Prostate gland (tissue), 2 donors: ENCODE results near the gene AGBL4. TPM values are rescaled to one million over a fixed set of nuclear protein-coding genes. Genes with fewer than 3 reads are reported as not detected.
A peak's percentile ranks its signal among the peaks of the same experiment; 100 is the strongest.

Source experiments
- DNase-seq: peaks from one replicate; pipeline ENCODE4 v3.0.0-alpha.2; 2019; ENCODE audit warnings: low spot score
- H3K27ac ChIP-seq, 2 donors: fragments of 200-600 bp; sonication (generic); 2 replicates each; pipeline ENCODE4 v1.5.1; 2017 to 2019
- H3K27me3 ChIP-seq: fragments of 200-600 bp; sonication (generic); replicated peaks from 2 replicates; pipeline ENCODE4 v1.5.1; 2019; ENCODE audit not compliant: insufficient read depth
- H3K36me3 ChIP-seq, 2 donors: fragments of 200-600 bp; sonication (generic); 1 replicate in 1 of 2; 2 replicates in 1 of 2; pipeline versions ENCODE4 v1.5.1 to v1.8.1; 2017 to 2019
- H3K4me1 ChIP-seq: fragments of 200-600 bp; sonication (generic); replicated peaks from 2 replicates; pipeline ENCODE4 v1.5.1; 2019
- H3K4me3 ChIP-seq, 2 donors: fragments of 200-600 bp; sonication (generic); 2 replicates each; pipeline ENCODE4 v1.5.1; 2017 to 2019
- H3K9me3 ChIP-seq: fragments of 200-600 bp; sonication (generic); 2 replicates; pipeline ENCODE4 v1.5.1; 2017
- POLR2A ChIP-seq: fragments of 450-650 bp; IDR thresholded peaks from one replicate; pipeline ENCODE4 v1.6.1; 2016; ENCODE audit warnings: antibody characterized with exemption, mild to moderate bottlenecking
- POLR2AphosphoS5 ChIP-seq: sonication (generic); formaldehyde crosslinking; IDR thresholded peaks from one replicate; pipeline ENCODE4 v1.6.1; 2017; ENCODE audit warnings: antibody characterized with exemption
- WGBS: methylation state at CpG from one replicate; pipeline ENCODE4 v1.1.5; 2018; 5-methylcytosine and 5-hydroxymethylcytosine counted together
- intact Hi-C: fragments of 100-400 bp; cut with DNase I; formaldehyde crosslinking; loops from one replicate; pipeline ENCODE4 v1.14.2; 2022
- total RNA-seq, 2 donors: library from RNA; depleted of rRNA; stranded (reverse); fragments of >200 nt; gene quantifications; one replicate each; pipeline ENCODE4 v1.1.0, GENCODE V29; 2016
- TF ChIP-seq, protein P1 (sequence below), 4 experiments: fragments of 200-600 bp in 2 of 4; fragments of 450-650 bp in 2 of 4; sonication (generic) in 2 of 4; IDR thresholded peaks; 1 replicate in 3 of 4; 2 replicates in 1 of 4; pipeline ENCODE4 v1.5.1; 2016 to 2019; ENCODE audit warnings: antibody characterized with exemption in 4 of 4, mild to moderate bottlenecking in 2 of 4, moderate library complexity in 2 of 4

The AGBL4 gene
- total RNA-seq, 2 donors from 2014 or later = 0.82 to 2.7 TPM

DNA sequence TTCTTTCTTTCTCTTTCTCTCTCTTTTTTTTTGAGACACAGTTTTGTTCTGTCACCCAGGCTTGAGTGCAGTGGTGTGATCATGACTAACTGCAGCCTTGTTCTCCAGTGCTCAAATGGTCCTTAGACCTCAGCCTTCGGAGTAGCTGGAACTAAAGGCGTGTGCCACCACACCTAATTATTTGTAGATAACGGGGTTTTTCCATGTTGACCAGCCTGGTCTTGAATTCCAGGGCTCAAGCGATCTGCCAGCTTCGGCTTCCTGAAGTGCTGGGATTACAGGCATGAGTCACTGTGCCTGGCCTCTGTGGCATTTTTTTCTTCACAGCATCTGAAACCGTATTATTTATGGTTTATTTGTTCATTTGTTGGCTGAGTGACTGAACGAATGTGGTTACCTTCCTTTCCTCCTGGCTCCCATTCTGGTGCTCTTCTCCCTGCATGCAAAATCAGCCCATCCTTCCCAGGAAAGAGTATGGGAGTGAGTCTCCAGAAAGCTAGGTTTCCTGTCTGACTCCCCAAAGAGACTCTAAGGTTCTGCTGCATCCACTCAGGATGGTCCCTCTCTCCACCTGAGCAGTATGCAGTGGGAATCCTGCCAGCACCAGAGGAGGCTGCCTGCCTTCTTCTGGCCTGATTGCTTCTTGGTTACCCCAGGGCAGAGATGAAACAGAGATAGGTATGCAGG, 1092.1 kb downstream of the AGBL4 start:
- H3K27me3 ChIP-seq = no peaks in the 10 kb centered on the region
- no peaks in the 10 kb centered on the region for H3K9me3 ChIP-seq
- no peaks in the 10 kb centered on the region for H3K4me1 ChIP-seq
- DNase-seq = peak; percentile 64
- 19% methylated on average over 7 of the region's 7 CpGs for WGBS
- H3K27ac ChIP-seq = no peak overlapping the region
- intact Hi-C loops = no loop called here
- TF ChIP-seq, protein P1, sequence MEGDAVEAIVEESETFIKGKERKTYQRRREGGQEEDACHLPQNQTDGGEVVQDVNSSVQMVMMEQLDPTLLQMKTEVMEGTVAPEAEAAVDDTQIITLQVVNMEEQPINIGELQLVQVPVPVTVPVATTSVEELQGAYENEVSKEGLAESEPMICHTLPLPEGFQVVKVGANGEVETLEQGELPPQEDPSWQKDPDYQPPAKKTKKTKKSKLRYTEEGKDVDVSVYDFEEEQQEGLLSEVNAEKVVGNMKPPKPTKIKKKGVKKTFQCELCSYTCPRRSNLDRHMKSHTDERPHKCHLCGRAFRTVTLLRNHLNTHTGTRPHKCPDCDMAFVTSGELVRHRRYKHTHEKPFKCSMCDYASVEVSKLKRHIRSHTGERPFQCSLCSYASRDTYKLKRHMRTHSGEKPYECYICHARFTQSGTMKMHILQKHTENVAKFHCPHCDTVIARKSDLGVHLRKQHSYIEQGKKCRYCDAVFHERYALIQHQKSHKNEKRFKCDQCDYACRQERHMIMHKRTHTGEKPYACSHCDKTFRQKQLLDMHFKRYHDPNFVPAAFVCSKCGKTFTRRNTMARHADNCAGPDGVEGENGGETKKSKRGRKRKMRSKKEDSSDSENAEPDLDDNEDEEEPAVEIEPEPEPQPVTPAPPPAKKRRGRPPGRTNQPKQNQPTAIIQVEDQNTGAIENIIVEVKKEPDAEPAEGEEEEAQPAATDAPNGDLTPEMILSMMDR (IDR thresholded peaks at IDR 0.05) = no peak
- TF ChIP-seq POLR2AphosphoS5 = peak; percentile 64
- no peak overlapping the region for H3K4me3 ChIP-seq
- no peaks in the 10 kb centered on the region for H3K36me3 ChIP-seq

DNA sequence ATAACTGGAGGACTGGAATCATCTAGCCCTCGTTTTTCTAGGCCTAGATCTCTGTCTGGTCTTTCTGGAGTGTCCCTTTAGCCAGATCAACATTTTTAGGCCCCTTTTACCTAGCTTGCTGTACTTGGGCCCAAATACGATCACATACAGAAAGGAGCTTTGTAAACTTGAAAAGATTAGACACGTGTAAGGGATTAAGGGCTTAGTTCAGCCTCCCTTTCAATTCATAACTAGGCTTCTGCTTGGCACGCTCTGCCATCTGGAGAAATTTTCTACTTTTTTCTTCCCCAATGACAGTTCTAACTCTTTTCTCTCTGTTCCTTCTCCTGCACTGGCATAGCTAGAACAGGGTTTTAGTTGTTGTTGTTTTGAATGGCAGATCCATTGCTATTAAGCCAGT, 1093.7 kb downstream of the AGBL4 start:
- Histone ChIP-seq H3K4me1 (no peaks in the 10 kb centered on the region), H3K36me3 (no peaks in the 10 kb centered on the region), H3K4me3 (no peak overlapping the region), H3K27me3 (no peaks in the 10 kb centered on the region), H3K9me3 (no peaks in the 10 kb centered on the region), H3K27ac (no peak overlapping the region)
- TF ChIP-seq, protein P1 (IDR thresholded peaks at IDR 0.05) = no peak
- TF ChIP-seq POLR2A (no peak), POLR2AphosphoS5 (no peak)
- no peak for DNase-seq
- intact Hi-C loops = no loop called here
- WGBS = 76% methylated on average over 4 of the region's 4 CpGs

DNA sequence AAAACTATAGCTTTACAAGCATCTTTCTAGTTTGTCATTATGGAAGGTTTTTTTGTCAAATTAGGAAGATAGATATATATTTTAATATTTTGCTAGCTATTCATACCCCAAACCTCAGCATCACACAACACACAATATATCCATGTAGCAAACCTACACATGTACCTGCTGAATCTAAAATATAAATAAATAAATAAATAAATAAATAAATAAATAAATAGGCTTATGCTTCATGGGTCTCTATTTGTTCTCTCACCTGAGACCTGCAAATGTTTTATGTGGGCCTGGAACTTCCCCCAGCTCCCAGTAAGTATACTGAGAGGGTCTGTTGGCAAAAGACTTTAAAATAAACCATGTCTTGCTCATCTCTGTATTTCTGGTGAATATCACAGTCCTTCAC, 1099.7 kb downstream of the AGBL4 start:
- intact Hi-C loops = no loop called here
- Histone ChIP-seq H3K27ac (no peak overlapping the region), H3K9me3 (no peaks in the 10 kb centered on the region), H3K4me1 (no peaks in the 10 kb centered on the region), H3K4me3 (no peak overlapping the region), H3K36me3 (no peaks in the 10 kb centered on the region), H3K27me3 (no peaks in the 10 kb centered on the region)
- TF ChIP-seq POLR2A (no peak), POLR2AphosphoS5 (no peak)
- TF ChIP-seq, protein P1 (IDR thresholded peaks at IDR 0.05) = no peak
- no peak for DNase-seq

DNA sequence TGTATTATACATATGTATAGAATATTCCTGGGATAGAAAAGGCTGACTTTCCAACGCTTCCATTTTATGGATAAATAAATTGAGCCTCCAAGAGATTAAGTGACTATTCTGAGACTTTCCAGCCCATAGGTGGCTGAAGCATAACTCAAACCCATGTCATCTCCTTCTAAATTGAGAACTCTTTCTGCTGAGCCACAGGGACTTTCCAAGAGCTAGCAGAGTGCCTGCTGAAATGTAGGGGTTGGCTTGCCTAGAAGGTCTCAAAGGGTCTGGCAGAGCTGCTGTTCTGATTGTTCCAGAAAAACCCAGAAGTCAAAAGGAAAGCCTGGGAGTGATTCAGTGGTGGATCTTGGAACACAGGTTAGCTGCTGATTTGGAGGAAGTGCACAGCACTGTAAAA, 1100.6 kb downstream of the AGBL4 start:
- TF ChIP-seq POLR2A = no peak
- no peak for TF ChIP-seq POLR2AphosphoS5
- TF ChIP-seq, protein P1 (IDR thresholded peaks at IDR 0.05) = no peak
- H3K4me1 ChIP-seq = no peaks in the 10 kb centered on the region
- no peak overlapping the region for H3K27ac ChIP-seq
- intact Hi-C loops = no loop called here
- no peaks in the 10 kb centered on the region for H3K9me3 ChIP-seq
- H3K4me3 ChIP-seq = no peak overlapping the region
- WGBS = 89% methylated on average over 1 of the region's 1 CpG
- H3K36me3 ChIP-seq = no peaks in the 10 kb centered on the region
- no peak for DNase-seq
- H3K27me3 ChIP-seq = no peaks in the 10 kb centered on the region

DNA sequence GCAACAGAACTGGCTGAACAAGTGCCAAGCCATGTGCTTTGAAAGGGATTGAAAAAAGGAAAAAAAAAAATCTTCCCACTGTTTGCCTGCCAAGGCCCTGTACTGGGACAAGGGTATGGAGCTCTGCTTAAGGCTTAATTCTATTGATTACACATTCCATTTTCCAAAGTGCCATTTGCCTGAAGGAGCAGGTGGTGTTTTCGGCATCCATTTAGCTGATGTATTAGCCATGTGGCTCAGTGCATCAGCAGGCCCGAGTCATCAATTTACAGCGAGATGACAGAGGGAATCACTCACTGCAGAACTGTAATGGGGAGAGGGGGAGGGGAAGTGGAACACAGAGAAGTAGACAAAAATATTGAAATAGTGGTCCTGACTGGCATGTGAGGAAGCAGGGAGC, 1102.9 kb downstream of the AGBL4 start:
- intact Hi-C loops = no loop called here
- H3K4me3 ChIP-seq = no peak overlapping the region
- no peak for DNase-seq

More for the DNA sequence above, 1102.9 kb downstream of the AGBL4 start:
- Histone ChIP-seq H3K27me3 (no peaks in the 10 kb centered on the region), H3K27ac (no peak overlapping the region), H3K36me3 (no peaks in the 10 kb centered on the region), H3K4me1 (no peaks in the 10 kb centered on the region), H3K9me3 (no peaks in the 10 kb centered on the region)
- TF ChIP-seq, protein P1 (IDR thresholded peaks at IDR 0.05) = no peak
- TF ChIP-seq POLR2AphosphoS5 (no peak), POLR2A (no peak)
- 92% methylated on average over 3 of the region's 3 CpGs for WGBS
